ENCODE measurements around the gene IFNL1.

DNA sequence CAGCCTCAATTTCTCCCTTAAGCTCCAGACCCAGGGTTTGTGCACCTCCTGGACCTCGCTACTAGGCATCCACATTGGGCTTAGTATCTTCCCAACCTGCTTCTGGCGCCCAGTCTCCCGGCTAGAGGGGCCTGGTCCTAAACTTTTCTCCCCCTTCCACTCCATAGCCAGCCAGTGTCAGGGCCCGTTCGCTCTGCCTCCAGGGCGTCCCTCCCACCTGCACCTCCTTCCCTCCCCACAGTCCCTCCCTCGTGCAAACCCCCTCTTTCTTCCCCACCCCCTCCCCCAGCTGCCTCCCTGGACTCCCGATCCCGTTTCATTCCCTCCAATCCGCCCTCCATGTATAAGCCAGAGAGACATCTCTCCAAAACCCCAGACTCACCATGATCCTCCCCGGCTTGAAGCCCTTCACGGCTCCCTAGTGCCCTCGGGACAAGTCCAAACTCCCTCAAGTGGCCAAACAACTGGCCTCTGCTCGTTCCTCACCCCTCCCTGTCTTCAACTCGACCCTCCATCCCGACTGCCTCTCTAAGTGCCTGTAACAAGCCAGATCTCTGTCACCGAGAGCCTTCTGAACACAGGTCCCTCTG lies 45.0 kb downstream of the IFNL1 start:
- TF ChIP-seq, protein P1, sequence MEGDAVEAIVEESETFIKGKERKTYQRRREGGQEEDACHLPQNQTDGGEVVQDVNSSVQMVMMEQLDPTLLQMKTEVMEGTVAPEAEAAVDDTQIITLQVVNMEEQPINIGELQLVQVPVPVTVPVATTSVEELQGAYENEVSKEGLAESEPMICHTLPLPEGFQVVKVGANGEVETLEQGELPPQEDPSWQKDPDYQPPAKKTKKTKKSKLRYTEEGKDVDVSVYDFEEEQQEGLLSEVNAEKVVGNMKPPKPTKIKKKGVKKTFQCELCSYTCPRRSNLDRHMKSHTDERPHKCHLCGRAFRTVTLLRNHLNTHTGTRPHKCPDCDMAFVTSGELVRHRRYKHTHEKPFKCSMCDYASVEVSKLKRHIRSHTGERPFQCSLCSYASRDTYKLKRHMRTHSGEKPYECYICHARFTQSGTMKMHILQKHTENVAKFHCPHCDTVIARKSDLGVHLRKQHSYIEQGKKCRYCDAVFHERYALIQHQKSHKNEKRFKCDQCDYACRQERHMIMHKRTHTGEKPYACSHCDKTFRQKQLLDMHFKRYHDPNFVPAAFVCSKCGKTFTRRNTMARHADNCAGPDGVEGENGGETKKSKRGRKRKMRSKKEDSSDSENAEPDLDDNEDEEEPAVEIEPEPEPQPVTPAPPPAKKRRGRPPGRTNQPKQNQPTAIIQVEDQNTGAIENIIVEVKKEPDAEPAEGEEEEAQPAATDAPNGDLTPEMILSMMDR (IDR thresholded peaks at IDR 0.05) = no peak
- TF ChIP-seq POLR2A (IDR thresholded peaks at IDR 0.05) = no peak

All from heart left ventricle (tissue), 13 donors.